C4-2B (cell line): ENCODE data around the gene BUD23.

Source experiments
- CTCF ChIP-seq: fragments of 450-650 bp; conservative IDR thresholded peaks from 2 replicates; pipeline ENCODE4 v1.5.1; 2017; ENCODE audit warnings: mild to moderate bottlenecking
- ZFX ChIP-seq: fragments of 450-650 bp; IDR thresholded peaks from 2 replicates; pipeline ENCODE4 v1.6.1; 2017

DNA sequence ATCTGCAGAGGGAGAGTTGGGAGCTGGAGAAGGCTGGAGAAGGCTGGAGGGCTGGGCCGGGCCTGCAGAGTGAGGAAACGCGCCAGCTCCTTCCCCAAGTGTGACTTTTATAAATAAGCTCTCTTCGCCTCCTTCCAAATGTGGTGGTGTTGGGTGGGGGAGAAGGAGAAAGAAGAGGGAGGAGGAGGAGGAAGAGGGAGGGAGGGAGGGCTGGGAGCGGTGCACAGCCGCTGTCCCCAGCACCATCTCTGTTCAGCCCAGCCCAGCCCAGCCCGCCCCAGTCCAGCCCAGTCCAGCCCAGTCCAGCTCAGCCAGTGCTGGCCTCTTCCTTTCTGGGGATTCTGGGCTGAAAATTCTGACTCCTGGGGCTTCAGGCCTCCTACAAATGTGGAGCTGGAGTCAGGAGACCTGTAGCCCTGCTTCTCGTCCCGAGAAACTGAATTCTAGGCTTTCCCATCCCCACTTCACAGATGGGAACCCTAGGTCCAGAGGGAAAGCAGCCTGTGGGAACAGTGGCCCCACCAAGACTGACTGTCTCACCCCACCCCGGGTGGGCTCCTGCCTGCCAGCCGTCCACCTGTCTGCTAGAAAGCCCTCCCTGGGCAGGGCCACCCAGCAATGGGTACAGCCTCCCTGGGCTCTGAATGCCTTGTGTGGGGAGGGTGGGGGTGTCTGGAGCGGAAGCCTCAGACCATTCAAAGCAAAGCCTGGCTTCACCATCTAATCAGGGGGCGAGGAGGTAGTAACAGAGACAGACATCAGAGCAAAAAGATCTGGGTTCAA, 33.8 kb downstream of the BUD23 start:
- no peak for TF ChIP-seq CTCF
- TF ChIP-seq ZFX, result no peak
